NCI-H774 (cell line): ENCODE results near the gene TSEN2.
A peak's percentile ranks its signal among the peaks of the same experiment; 100 is the strongest.
"Not testable (repeated sequence)": the region's sequence is repeated elsewhere in the genome, so short reads cannot be mapped to it uniquely, and the experiment has no call there.

Experiments
- DNase-seq: peaks from one replicate; lab custom pipeline; 2025; lab: John Stamatoyannopoulos, UW

Gene TSEN2

GRCh38 chr3:12452361-12453330 lies 31.6 kb upstream of the TSEN2 start:
- DNase-seq: no peak

GRCh38 chr3:12454076-12454815 lies 30.0 kb upstream of the TSEN2 start:
- no peak for DNase-seq

- DNase-seq: no peak
Measured at GRCh38 chr3:12454816-12455121, 29.5 kb upstream of the TSEN2 start.

- DNase-seq: no peak
Measured at GRCh38 chr3:12455740-12456139, 28.5 kb upstream of the TSEN2 start.

GRCh38 chr3:12456441-12456840 lies 27.8 kb upstream of the TSEN2 start:
- DNase-seq: no peak

- not testable (repeated sequence) for DNase-seq
Measured at GRCh38 chr3:12457380-12457779, 26.9 kb upstream of the TSEN2 start.

- no peak for DNase-seq
Measured at GRCh38 chr3:12458901-12459300, 25.4 kb upstream of the TSEN2 start.

GRCh38 chr3:12460127-12460526 lies 24.2 kb upstream of the TSEN2 start:
- no peak for DNase-seq

GRCh38 chr3:12461097-12461649 lies 23.1 kb upstream of the TSEN2 start:
- DNase-seq: no peak

- no peak for DNase-seq
Measured at GRCh38 chr3:12462159-12462947, 21.9 kb upstream of the TSEN2 start.

- no peak for DNase-seq
Measured at GRCh38 chr3:12463686-12464085, 20.6 kb upstream of the TSEN2 start.

GRCh38 chr3:12464181-12464580 lies 20.1 kb upstream of the TSEN2 start:
- no peak for DNase-seq

- no peak for DNase-seq
Measured at GRCh38 chr3:12465151-12465835, 19.0 kb upstream of the TSEN2 start.

- DNase-seq: no peak
Measured at GRCh38 chr3:12465836-12466225, 18.4 kb upstream of the TSEN2 start.

GRCh38 chr3:12467746-12468145 lies 16.5 kb upstream of the TSEN2 start:
- peak; percentile 8 for DNase-seq

GRCh38 chr3:12468276-12468675 lies 16.0 kb upstream of the TSEN2 start:
- DNase-seq: no peak

- no peak for DNase-seq
Measured at GRCh38 chr3:12468757-12469156, 15.5 kb upstream of the TSEN2 start.

- not testable (repeated sequence) for DNase-seq
Measured at GRCh38 chr3:12469222-12469621, 15.1 kb upstream of the TSEN2 start.

GRCh38 chr3:12470111-12470510 lies 14.2 kb upstream of the TSEN2 start:
- DNase-seq: no peak

GRCh38 chr3:12470680-12471079 lies 13.6 kb upstream of the TSEN2 start:
- no peak for DNase-seq

- DNase-seq: no peak
Measured at GRCh38 chr3:12471241-12471640, 13.0 kb upstream of the TSEN2 start.
